ENCODE measurements around the gene TRPC4. TPM values are rescaled to one million over a fixed set of nuclear protein-coding genes. Genes with fewer than 3 reads are reported as not detected.

Gene TRPC4
- polyA plus RNA-seq, 5 donors = 0.13 to 0.49 (median 0.26) TPM

DNA sequence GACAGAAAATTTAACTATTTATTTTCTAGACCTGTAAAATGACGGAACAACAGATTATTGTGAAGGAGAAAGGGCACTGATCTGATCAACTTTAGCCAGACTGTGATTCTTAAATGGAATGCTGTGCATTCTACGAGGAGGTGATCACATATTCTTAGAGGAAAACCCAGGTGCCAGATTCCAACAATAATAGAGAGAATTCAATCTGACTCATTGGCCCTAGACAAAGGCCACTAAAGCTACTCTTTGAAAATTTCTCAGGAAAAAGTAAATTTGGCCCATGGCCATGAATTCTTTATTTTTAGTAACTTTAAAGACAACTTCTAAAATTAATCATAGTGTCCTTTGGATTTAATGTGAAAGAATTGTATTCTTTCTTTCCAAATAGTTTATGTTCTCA is 212.4 kb downstream of the TRPC4 start:
- DNase-seq = no peak

DNA sequence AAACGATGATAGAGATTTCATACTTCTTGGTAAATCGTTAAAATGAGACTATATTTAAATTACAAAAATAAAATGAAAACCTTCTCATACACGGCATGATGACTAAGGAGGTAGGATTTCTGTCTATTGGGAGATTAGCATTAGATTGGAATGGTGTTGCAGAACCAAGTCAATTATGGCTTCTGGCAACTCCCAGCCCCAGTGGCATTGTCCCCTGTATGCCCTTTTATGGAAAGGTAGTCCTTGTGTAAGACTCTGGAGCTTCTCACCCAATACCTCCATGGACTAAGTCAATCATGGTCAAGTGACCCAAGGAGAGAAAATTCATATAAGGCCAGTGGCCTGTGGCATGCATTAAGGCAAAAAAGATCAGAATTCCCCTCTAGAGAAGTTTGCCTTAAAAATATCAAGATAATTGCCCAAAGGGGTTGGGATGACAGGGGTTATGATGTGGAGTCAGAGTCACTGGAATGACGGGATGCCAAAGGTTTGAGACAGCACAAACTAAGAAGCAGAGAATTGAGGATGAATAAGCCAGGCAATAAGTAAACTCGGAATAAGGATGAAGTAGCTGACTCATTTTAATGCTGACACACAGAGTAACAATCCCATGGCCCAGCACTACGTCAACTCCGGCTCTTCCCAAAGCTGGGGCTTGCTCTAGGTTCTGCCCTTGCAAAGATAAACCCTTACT is 213.2 kb downstream of the TRPC4 start:
- no peak for DNase-seq

DNA sequence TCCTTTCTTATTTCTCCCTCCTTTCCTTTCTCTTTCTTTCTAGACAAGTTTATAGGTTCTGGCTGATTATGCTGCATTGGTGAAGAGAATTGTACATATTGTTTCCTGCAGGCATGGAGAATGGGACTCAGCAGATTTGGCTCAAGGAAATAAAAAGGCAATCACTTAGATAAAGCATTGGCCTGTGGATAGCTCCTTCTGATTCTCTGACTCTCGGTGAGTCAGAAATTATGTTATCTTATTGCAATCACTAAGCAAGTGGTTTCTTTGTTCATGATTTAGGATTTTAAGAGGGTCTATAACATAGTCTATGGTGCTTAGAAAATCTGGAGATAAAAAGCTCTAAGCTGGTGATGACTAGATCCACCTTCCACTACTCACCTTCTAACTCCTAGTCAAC is 217.0 kb downstream of the TRPC4 start:
- DNase-seq = no peak

DNA sequence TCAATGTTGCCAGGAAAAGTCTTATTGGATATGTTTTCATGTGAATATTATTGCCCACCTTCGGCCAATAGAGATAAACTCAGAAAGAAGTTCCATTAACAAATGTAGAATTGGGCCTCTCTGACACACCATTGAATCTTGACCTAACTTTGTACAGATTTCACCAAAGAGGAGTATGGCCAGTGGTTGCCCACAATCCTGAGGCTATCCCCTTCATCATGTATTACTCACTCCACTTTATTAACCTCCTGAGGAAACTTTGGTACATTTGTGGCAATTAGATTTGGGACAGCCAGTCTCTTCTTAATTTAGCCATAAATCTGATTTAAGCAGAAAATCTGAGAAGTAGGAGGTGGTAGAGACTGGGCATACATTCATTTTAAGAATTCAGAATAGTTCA is 217.7 kb downstream of the TRPC4 start:
- DNase-seq = no peak

DNA sequence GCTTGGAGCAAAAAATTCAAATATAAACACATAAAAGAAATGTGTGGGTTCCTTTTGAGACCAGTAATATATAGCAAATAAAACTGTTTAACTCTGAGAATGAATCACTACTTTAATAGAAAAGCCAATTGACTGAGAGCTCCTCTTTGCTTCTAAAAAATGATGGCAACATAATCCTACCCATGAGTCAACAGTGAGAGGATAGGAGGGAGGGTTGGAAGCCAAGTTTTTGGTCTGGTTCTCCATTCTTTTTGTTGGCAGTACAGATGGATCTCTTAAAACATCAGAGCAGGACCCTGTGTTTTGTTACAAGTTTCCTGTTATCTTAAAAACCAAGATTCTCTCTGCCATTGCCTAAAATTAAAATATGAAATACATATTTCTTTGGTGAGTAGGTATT is 221.0 kb downstream of the TRPC4 start:
- DNase-seq = no peak

DNA sequence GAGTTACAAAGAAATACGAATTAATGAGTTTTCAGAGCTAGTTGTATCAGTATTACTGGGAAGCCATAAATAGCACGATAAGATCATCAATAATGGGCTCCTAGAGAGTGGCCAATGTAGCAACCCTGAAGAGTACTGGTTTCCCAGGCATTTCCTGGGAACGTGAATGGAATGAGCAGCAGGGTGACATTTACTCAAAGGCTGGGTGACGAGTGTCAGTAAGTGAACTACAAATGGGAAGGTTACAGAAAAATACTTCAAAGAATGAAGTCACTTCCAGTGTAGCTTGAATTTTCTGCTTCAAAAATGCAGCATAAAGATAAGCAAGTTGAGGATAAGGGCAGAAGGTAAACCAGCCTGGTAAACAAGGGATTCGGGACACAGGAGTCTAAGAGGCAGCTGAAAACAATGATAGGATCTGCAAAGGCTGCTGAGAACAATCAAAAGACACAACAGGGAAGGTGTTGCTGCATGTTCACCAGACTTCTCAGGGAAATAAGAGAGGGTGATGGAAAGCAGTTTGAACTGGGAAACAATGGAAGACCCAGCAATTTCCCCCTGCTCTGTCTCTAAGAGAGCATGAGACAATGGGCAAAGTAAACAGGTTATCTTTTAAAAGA is 222.4 kb downstream of the TRPC4 start:
- no peak for DNase-seq

DNA sequence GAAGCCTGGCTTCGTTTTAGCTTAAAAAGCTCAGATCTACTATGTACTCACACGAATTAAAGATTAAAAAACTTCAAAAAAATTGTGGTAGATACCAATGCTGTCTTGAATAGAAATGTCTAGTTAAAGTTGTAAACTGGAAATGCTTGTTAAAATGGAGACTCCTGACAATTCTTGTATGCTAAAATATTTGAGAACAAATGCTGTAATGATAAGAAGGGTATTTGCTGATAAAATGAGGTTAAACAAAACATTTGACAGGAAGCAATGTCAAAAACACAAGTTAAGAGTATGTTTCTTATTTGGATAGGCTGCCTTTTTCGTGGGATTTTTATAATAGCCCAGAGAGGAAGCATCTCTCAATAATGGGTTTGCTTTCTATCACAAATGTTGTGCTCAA is 223.0 kb downstream of the TRPC4 start:
- no peak for DNase-seq

DNA sequence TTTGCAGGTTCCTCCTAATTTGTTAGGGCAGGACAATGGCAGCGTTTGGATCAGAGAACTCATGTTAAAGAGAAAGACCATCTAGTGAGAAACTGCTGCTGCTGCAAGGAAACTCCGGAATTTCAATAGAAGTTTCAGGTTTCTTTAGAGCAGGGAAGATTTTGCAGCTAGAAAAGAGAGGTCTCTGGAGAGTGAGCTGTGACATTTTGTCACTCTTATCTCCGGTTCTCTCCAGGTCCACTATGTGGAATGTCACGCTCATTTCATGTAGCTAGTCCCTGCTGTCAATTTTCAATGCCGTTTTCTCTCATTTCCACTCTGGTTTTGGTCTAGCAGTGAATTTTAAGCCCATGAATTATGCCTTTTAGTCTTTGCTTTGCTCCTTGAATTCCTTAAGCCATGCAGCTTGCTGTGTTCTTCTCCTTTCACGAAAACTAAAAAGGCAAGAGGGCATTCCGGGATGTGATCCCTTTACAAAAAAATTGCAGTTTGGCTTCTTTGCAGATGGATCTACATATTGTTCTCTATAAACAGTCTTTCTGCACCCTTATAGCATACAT is 224.3 kb downstream of the TRPC4 start:
- no peak for DNase-seq

DNA sequence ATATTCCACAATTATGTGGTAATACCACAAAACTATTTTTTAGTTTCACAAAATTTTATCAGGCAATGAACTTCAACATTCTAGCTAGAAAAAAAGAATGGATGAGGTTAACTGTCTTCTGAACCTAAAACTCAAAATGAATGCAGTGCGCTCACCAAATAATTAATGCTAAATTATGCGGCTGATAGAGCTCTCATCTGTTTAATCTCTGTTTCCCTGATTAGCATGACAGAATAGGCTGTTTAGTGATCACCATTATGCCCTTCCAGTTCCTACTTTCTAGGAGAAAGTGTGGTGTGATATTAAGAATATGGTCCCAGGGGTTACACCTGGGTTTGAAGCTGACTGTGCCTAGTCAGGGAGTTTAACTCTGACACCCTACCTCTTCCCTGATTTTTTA is 228.2 kb downstream of the TRPC4 start:
- no peak for DNase-seq

DNA sequence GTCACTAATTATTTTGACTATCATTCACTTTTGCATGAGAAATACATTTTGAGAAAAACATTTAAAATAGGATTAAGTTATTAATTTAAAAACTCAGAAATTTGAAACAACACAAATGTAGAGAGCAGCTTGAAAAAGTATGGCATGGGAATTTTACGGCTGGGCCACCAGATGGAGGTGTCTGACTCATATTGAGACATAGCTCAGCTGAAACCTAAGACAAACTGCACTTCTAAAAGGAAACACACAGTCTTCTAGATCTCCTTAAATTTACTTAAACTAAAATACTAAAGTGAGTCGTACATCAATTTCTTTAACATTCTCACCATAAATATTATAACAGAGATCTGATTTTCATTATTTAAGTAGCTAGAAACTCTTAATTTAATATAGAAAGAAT is 229.1 kb downstream of the TRPC4 start:
- DNase-seq = peak in 1 of 2 donors; percentile 10

DNA sequence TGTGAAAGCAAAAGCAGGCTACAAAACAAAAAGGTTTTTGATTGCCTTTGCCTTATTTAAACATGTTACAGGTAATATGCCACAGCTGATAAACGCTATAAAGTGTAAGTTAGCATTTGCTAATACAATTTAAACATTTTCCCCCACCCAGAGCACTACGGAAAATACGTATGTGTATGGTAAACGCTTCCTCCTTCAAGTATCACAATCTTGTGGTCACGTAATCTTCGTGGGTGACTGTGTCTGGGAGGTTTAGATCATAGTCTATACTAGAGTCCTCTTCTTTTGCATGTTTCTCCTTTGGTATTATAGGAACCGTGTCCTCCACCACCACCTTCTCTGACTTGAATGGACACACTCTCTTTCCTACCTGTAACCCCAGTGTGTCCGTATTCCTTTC is 232.9 kb downstream of the TRPC4 start:
- DNase-seq = no peak

DNA sequence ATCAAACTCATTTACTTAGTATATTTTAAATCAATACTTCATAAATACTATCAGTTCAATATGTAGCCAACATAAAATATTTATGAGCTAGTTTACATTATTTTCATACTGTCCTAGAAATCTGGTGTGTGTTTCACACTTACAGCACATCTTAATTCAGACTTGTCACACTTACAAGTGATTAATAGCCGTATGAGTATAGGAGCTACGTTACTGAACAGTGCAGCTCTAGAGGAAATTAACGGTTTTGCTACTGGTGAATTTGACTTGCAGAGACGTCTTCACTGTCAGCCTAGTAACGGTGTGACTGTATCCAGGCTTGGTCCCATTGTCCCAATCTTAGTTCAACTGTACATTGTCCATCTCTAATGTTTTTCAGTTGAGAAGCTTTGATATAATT is 237.3 kb downstream of the TRPC4 start:
- no peak for DNase-seq

DNA sequence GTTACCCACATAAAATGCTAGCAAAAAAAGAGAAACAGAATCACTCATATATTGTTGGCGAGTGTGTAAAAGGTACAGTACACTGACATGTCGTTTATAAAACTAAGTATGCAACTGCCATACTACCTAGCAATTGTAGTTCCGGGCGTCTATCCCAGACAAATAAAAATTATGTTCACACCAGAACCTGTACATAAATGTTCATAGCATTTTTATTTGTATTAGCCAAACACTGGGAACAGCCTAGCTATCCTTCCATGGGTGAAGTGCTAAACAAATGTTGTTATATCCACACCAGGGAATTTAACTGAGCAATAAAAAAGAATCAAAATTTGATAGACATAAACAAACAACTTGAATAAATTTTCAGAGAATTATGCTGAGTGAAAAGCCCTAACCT is 242.1 kb downstream of the TRPC4 start:
- no peak for DNase-seq

DNA sequence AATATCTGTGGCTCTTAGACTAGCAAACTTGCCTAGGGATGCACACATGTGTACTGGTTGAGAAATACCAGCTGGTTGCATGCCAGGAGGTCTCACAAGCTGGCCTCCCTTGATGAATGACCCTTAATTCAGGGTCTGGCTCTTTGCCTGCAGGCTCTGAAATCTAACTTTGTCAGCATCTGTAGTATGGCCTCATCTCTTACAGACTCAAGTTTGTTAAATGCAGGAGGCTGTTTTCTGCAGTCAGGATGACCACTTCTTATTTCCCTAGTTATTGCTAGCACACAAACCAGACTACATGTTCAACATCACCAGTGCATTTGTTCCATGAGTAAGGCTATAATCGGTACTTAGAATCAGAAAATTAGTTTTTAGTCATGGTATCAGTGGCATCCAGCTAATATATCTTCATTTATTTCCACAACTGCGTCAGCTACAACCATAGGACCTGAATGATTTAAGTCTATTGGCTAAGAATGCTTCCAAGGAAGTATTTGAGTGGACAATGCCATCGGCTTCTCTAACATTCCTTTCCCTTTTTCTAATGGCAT is 247.7 kb downstream of the TRPC4 start:
- DNase-seq = peak; percentile 48 to 55

DNA sequence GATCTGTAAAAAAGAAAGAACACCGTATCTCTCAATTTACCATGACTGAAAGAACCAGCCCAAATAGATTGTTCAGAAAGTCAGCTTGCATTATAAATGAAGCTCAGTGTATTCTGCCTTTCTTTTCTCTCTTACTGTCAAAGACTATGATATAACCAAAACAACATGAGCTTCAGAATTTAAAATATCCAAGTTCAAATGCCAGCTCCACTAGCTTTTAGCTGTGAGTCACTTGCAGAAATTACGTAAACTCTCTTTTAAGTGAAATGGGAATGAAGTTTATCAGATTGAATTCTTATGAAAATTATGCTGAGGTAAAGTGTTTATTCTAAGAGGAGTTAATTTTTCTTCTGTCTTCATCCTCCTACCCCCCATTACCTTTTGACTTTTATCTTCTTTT is 251.0 kb downstream of the TRPC4 start:
- DNase-seq = no peak

DNA sequence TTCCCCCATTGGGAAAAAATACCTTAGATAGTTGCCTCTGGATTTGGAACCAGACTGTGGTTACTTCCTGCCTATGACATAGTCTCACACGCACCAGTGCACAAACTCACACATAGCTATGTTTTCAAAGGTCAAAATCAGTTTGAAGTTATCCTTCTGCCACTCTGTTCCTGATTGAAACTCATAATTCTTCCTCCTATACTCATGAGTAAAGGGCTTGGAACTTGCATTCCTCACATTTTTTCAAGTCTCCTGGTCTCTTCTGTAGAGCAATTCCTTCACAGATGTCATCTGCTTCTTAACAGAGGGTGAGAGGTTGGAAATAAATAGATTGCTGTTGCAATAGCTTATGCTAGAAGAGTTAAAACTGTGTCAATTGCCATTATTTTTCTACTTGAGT is 252.4 kb downstream of the TRPC4 start:
- no peak for DNase-seq

DNA sequence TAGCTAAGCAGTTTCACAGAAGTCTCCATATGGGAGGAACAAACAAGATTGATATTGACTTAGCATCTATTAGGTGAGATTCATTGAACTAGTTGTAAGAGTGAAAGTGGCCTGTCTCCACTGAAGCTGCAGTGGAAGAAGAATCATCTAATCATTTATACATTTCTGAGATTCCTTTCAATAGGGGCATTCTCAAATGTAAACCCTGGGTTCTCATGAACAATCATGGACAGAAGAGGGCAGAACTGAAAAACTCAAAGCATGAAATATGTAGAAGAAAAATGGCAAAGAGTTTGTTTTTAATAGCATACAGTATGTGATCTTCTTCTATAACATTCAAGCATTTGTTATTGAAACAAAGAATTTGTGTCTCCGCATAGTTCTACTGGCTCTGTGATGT is 253.4 kb downstream of the TRPC4 start:
- no peak for DNase-seq

DNA sequence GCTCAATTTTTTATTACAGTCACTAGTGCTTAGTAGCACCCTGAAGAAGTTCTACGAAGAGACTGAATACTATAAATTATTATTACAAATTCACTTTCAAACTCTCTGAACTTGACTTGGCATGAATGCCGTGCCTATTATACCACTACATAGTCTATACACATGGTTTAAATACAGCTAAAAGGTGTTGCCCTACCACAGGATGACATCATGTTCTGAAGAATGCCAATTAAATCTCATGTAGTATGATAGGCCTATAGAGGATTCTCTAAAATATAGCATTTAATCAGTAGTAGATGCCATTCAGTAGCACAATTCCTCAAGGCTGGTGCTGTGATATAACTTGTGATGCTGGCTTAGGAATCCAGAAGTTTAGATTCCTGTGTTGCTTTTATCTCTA is 254.3 kb downstream of the TRPC4 start:
- no peak for DNase-seq

DNA sequence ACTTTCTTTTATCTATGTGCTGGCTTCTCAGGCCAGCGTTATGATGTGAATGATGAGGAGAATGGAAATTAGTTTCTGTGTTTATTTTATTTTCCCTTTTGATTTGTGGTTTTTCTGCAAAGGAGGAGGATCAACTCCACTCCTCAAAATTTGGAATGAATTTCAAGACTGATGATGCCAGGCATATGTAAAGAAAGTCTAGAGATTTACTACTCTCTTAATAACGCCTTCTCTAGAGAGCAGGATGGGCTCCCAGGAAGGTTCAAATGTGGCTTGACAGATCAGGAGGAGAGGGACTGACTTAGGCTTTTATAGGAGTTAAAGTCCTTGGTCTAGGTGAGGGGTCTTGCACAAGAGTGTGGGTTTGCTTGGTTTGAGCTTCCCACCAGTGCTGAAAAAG is 255.9 kb downstream of the TRPC4 start:
- DNase-seq = no peak

DNA sequence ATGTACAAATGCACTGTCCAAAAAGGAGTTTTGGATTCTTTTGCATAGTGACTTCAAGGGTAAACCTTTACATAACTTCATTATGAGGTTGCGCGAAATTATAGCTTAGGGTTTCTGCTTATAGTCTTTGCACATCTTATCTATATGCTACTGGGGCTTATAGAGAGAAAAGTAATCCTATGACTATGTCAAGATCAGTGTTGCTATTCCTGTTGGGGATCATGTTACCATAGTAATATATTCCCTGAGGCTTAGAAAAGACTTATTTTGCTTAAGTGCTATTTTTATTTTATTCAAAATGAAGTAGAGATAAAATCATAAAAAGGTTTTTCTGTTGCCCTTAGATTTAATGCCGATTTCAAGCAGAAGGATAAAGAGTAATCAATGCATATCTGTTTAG is 256.3 kb downstream of the TRPC4 start:
- DNase-seq = no peak

DNA sequence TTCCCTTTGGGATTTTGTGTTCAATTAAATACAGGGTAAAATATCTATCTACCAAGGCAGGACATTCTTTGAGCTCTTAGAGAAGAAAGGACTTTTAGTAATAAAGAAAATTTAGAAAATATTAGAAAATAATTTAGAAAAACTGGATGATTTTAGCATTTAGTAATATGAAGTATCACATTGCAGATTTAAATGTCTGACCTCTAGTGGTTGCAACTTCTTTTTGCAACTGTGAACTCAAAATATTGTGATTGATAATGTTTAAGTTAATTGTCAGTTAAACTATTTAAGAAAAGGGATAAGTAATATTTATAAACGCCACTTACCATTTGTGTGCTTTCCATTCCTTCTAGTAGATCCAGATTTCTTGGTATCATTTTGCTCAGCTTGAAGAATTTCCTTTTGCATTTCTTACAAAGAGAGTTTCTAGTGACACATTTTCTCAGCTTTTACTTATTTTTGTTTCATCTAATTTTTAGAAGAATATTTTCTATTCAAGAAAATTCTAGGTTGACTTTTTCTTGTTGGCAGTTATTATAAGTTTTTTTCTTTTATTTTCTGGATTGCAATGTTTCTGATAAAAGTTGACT is 260.7 kb downstream of the TRPC4 start:
- DNase-seq = no peak

DNA sequence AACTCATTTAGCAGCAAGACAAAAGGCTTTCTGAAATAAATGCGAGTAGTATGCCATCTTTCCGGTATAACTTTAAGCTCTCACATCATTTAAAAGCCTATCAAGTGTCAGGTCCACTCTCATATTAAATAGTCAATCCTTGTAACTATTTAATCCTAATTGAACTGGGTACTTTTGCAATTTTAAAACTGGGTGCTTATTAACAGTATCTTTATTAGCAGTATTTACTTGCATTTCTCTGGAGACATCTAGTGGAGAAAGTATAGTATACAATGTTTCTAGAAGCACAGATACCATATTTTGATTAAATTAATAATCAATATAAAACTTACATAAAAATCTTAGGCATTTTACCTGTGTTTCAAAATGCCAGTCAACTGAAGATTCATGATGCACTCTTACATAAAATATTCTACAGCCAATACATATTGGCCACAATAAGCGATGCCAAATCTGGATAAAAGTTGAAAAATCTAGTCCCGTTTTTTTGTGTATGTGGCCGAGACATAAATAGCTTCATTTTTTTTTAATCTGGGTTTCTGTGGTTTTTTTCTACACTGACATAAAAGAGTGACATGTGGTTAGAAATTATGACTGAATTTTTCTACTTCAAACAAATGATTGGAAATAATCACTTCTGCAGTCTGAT is 266.7 kb downstream of the TRPC4 start:
- no peak for DNase-seq
